Measurements from ENCODE around the gene ZFP92. TPM values are rescaled to one million over a fixed set of nuclear protein-coding genes. Genes with fewer than 3 reads are reported as not detected.
A peak's percentile ranks its signal among the peaks of the same experiment; 100 is the strongest.
"Not testable (repeated sequence)": the region's sequence is repeated elsewhere in the genome, so short reads cannot be mapped to it uniquely, and the experiment has no call there.

ZFP92 gene
- total RNA-seq, 1 donor from 2014 or later: 1.0 TPM

DNA sequence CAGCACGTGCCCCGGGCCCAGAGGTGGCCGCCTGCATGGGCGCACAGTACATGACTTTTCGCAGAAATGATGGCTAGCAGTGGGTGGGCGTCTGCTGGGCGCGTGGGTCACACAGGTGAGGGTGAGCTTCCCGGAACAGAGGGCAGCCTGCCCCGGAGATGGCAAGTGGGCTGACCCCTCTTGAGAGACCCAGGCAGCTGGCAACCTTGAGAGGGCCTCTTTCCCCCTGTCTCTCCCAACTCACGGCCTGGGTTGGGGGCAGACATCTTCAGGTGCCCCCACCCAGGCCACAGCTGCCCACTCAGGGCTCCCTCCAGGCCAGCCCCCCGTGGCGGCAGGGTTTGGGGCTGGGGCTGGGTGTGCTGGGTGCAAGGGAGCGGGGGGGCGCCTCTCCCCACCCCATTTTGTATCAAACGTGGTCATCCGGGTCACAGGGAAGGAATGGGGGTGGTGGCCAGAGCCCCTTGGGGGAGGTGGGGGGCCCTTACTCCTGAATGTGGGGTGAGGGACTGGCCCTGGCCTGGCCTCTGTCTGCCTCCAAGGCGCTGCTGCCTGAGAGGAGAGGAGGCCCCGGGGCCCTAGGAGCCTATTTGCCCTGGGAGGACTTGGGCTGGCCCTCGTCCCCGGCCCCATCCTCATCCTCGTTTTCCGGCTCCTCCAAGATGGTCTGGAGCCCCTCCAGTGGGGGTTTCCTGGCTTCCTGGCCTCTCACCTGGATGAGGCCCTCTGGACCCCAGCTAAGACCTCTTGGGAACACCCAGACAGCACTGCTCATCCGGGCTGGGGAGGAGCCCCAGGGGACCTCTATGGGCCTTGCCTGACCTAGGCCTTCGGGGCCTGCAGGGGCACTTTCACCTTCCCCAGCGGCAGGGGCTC lies 14.7 kb upstream of the ZFP92 start:
- no peak overlapping the region for H3K27ac ChIP-seq (ENCODE audit: low read depth, low read length)
- no peak overlapping the region for H3K4me3 ChIP-seq (ENCODE audit: low read length in 3 of 3)
- no peaks in the 10 kb centered on the region for H3K27me3 ChIP-seq (ENCODE audit: control insufficient read depth in 3 of 3, insufficient read depth in 3 of 3, low read length in 3 of 3)
- no peaks in the 10 kb centered on the region for H3K4me1 ChIP-seq (ENCODE audit: control insufficient read depth in 3 of 3, insufficient read depth in 3 of 3, low read length in 3 of 3)
- no peaks in the 10 kb centered on the region for H3K36me3 ChIP-seq (ENCODE audit: control insufficient read depth in 3 of 3, insufficient read depth in 3 of 3, low read length in 3 of 3)
- H3K9me3 ChIP-seq (ENCODE audit: control insufficient read depth in 3 of 3, low read length in 3 of 3): no peaks in the 10 kb centered on the region
- no peak overlapping the region for H3K9ac ChIP-seq (ENCODE audit: low read depth in 1 of 3, low read length in 3 of 3)

DNA sequence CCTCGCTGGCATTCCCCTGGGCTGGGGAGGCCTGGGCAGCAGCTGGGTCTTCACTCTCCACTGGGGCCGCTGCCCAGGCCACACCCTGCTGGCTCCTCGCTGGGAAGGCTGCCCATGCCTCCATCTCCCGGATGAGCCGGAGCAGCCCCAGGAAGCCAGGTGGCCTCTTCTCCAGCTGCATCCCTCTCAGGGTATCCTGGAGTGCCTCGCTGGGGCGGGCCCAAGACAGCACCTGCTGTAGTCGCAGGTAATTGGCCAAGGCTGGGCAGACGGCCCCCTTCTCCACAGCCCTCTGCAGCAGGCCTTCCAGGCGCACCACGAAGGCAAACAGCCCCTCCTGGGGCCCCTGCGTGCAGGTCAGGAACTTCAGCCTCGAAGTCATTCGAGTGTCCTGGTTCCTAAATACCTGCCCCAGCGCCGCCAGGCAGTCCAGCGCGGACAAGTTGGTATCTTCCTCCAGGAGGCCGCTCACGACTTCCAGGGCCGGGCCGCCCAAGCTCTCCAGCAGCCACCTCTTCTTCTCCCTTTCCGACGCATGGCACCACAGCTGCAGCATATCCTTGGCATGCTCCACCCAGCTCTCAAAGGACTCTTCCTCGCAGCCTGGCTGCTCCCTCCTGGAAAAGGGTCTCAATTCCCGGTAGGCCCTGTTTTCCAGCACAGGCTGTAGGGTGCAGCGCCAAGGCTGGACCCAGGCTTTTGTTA lies 13.9 kb upstream of the ZFP92 start:
- no peaks in the 10 kb centered on the region for H3K9me3 ChIP-seq (ENCODE audit: control insufficient read depth in 3 of 3, low read length in 3 of 3)
- H3K27ac ChIP-seq (ENCODE audit: low read depth, low read length): no peak overlapping the region
- H3K4me1 ChIP-seq (ENCODE audit: control insufficient read depth in 3 of 3, insufficient read depth in 3 of 3, low read length in 3 of 3): no peaks in the 10 kb centered on the region
- no peak overlapping the region for H3K4me3 ChIP-seq (ENCODE audit: low read length in 3 of 3)
- no peak overlapping the region for H3K9ac ChIP-seq (ENCODE audit: low read depth in 1 of 3, low read length in 3 of 3)
- no peaks in the 10 kb centered on the region for H3K36me3 ChIP-seq (ENCODE audit: control insufficient read depth in 3 of 3, insufficient read depth in 3 of 3, low read length in 3 of 3)
- no peaks in the 10 kb centered on the region for H3K27me3 ChIP-seq (ENCODE audit: control insufficient read depth in 3 of 3, insufficient read depth in 3 of 3, low read length in 3 of 3)

DNA sequence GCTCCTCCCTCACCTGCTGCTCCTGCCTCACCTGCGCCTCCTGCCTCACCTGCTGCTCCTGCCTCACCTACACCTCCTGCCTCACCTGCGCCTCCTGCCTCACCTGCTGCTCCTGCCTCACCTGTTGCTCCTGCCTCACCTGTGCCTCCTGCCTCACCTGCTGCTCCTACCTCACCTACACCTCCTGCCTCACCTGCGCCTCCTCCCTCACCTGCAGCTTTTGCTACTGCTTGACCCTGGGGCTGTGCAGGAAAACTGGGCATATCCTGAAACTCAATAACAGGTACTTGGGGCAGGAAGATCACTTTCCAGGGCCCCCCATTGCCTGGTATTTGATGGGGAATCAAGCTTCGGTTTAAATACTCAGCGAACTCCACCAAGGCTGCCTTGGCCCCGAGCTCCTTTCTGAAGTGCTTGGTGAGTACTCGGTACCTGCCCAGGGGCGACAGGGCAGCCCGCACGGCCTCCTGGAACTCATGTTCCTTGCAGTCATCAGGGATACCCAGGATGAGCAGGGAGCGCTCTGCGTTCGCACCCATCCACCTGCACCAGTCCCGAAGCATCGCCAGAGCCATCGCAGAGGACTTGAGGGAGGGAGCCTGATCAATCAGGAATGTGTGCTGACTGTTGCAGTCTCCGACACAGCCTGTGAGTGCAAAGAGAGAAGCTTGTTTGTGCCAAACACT lies 12.9 kb upstream of the ZFP92 start:
- Histone ChIP-seq H3K27ac (ENCODE audit: low read depth, low read length) (no peak overlapping the region), H3K36me3 (ENCODE audit: control insufficient read depth in 3 of 3, insufficient read depth in 3 of 3, low read length in 3 of 3) (no peaks in the 10 kb centered on the region), H3K27me3 (ENCODE audit: control insufficient read depth in 3 of 3, insufficient read depth in 3 of 3, low read length in 3 of 3) (no peaks in the 10 kb centered on the region), H3K4me1 (ENCODE audit: control insufficient read depth in 3 of 3, insufficient read depth in 3 of 3, low read length in 3 of 3) (no peaks in the 10 kb centered on the region), H3K9me3 (ENCODE audit: control insufficient read depth in 3 of 3, low read length in 3 of 3) (no peaks in the 10 kb centered on the region), H3K9ac (ENCODE audit: low read depth in 1 of 3, low read length in 3 of 3) (no peak overlapping the region), H3K4me3 (ENCODE audit: low read length in 3 of 3) (no peak overlapping the region)

DNA sequence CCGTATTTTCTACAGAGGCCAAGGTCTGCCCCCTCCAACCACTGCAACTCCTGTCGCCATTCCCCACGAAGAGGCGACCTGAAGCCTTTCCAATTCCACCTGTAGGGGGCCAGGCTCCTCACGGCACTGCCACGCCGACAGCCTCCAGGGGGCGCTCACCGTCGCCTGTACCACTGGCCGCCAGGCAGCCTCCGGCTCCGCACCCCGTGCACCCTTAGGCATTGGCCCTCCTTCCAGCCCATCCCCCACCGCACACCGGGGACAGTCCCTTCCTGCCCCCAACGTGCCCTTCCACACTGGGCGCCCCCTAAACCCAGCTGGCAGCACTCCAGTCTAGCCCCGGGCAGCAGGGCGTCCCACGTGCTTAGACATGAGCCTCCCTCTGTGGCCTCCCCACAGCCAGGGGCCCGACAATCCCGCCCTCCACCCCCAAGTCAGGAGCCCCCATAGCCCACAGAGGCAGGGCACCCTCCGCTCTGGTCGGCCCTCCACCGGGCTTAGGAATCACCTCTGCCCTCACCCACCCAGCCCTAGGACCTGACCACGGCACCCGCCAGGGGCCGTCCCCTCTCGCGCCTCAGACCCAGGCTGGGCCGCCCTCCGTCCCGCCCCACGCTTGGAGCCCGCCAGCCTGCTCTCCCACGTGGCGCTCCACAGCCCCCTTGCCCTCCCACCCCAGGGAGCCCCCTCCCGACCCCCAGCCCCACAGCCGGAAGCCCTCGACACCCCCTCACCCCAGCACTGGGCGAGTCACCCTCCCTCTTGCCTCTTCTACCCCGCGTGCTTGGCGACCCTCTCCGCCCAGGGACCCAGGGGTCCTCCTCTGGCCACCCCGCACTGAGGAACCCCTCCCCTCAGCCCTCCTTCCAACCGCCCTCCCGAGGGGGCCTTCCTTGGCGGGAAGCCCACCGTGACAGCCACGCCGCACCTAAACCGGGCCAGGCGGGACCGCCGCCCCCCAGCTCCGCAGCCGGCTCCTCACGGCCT lies 10.8 kb upstream of the ZFP92 start:
- Histone ChIP-seq H3K36me3 (ENCODE audit: control insufficient read depth in 3 of 3, insufficient read depth in 3 of 3, low read length in 3 of 3) (no peaks in the 10 kb centered on the region), H3K4me3 (ENCODE audit: low read length in 3 of 3) (no peak overlapping the region), H3K9ac (ENCODE audit: low read depth in 1 of 3, low read length in 3 of 3) (peak overlapping the region in 1 of 3 donors; percentile 14), H3K27ac (ENCODE audit: low read depth, low read length) (no peak overlapping the region), H3K27me3 (ENCODE audit: control insufficient read depth in 3 of 3, insufficient read depth in 3 of 3, low read length in 3 of 3) (no peaks in the 10 kb centered on the region), H3K9me3 (ENCODE audit: control insufficient read depth in 3 of 3, low read length in 3 of 3) (no peaks in the 10 kb centered on the region), H3K4me1 (ENCODE audit: control insufficient read depth in 3 of 3, insufficient read depth in 3 of 3, low read length in 3 of 3) (no peaks in the 10 kb centered on the region)

DNA sequence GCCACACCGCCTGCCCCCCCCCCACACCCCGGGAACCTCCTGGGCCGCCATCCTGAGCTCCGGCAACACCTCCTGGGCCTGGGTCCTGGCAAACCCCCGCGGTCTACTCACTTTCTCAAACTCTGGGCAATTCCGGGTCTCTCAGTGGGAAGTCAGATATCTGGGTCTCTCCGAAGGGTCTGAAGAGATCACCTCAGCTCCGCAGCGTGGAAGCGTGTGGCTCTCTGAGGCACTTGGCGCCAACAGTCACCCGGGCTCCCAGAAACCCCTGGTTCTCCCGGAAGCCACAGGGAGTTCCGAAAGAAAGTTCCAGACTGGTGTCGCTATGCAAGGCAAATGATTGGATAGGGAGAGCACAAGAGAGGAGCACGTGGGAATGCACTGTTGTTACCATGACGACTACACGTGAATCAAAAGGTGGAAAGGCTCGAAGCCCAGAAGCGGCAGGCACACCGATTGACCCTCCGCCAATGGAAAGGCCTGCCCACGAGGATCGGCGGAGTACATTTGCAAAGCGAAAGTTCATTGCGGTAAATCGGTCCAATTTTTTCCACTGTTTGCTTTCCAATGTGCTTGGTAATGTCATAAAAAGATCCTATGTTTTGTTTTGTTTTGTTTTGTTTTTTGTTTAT lies 10.0 kb upstream of the ZFP92 start, which contains the start of gene PNMA6E:
TSS of gene PNMA6E (minus strand) at position 218 of the 632 bp plus-strand sequence. CDS start 2,501 bp downstream, outside the sequence.
- no peak within 1 kb of the TSS for H3K27ac ChIP-seq (ENCODE audit: low read depth, low read length)
- H3K4me1 ChIP-seq (ENCODE audit: control insufficient read depth in 3 of 3, insufficient read depth in 3 of 3, low read length in 3 of 3): no peaks in the 10 kb centered on the region

DNA sequence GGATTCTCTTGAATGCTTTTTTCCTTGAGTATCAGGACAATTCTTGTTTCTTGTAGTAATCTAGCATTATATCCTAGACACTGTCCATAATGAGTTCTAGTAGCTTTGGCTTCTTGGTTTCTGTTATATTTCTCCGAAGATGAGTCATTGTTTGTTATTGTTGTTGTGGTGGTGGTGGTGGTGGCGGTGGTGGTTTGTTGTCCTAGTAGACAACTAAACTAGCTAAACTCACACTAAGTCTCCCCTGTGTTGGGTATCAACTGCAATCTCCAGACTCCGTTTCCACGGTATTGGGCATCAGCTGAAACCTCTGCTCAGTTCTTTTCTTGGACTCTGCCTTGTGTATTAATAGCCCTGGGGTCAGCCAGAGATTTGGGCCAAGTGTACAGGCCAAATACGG lies 6.9 kb upstream of the ZFP92 start:
- H3K4me3 ChIP-seq (ENCODE audit: low read length in 3 of 3); H3K36me3 ChIP-seq (ENCODE audit: control insufficient read depth in 3 of 3, insufficient read depth in 3 of 3, low read length in 3 of 3); H3K9ac ChIP-seq (ENCODE audit: low read depth in 1 of 3, low read length in 3 of 3); H3K27me3 ChIP-seq (ENCODE audit: control insufficient read depth in 3 of 3, insufficient read depth in 3 of 3, low read length in 3 of 3); H3K9me3 ChIP-seq (ENCODE audit: control insufficient read depth in 3 of 3, low read length in 3 of 3); H3K4me1 ChIP-seq (ENCODE audit: control insufficient read depth in 3 of 3, insufficient read depth in 3 of 3, low read length in 3 of 3); H3K27ac ChIP-seq (ENCODE audit: low read depth, low read length): not testable (repeated sequence)

More for the DNA sequence above, 10.0 kb upstream of the ZFP92 start, which contains the start of gene PNMA6E:
- Histone ChIP-seq H3K27me3 (ENCODE audit: control insufficient read depth in 3 of 3, insufficient read depth in 3 of 3, low read length in 3 of 3) (no peaks in the 10 kb centered on the region), H3K36me3 (ENCODE audit: control insufficient read depth in 3 of 3, insufficient read depth in 3 of 3, low read length in 3 of 3) (no peaks in the 10 kb centered on the region), H3K4me3 (ENCODE audit: low read length in 3 of 3) (no peak within 1 kb of the TSS), H3K9ac (ENCODE audit: low read depth in 1 of 3, low read length in 3 of 3) (no peak within 1 kb of the TSS), H3K9me3 (ENCODE audit: control insufficient read depth in 3 of 3, low read length in 3 of 3) (no peaks in the 10 kb centered on the region)

DNA sequence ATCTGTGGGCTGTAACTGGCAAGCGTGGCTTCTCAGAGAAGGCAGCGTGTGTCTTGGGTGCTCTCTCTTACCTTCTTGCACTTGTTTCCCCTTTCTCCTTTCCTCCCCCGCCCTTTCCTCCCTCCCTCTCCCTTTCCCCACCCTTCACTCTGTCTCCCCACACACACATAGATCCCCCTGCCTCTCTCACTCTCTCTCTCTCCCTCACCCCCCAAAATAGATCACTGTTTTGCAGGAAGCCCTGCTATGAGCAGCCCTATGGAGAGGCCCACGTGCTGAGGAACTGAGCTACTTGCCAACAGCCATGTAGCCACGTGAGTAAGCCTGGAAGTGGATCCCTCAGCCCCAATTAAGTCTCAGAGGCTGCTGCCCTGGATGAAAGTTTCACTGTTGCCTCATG lies 5.8 kb upstream of the ZFP92 start:
- Histone ChIP-seq H3K36me3 (ENCODE audit: control insufficient read depth in 3 of 3, insufficient read depth in 3 of 3, low read length in 3 of 3) (no peaks in the 10 kb centered on the region), H3K4me1 (ENCODE audit: control insufficient read depth in 3 of 3, insufficient read depth in 3 of 3, low read length in 3 of 3) (no peaks in the 10 kb centered on the region), H3K27me3 (ENCODE audit: control insufficient read depth in 3 of 3, insufficient read depth in 3 of 3, low read length in 3 of 3) (peaks cover 0 to 4% (median 0%) of the 10 kb centered on the region in 3 donors), H3K9ac (ENCODE audit: low read depth in 1 of 3, low read length in 3 of 3) (no peak overlapping the region), H3K4me3 (ENCODE audit: low read length in 3 of 3) (no peak overlapping the region), H3K27ac (ENCODE audit: low read depth, low read length) (no peak overlapping the region), H3K9me3 (ENCODE audit: control insufficient read depth in 3 of 3, low read length in 3 of 3) (no peaks in the 10 kb centered on the region)

DNA sequence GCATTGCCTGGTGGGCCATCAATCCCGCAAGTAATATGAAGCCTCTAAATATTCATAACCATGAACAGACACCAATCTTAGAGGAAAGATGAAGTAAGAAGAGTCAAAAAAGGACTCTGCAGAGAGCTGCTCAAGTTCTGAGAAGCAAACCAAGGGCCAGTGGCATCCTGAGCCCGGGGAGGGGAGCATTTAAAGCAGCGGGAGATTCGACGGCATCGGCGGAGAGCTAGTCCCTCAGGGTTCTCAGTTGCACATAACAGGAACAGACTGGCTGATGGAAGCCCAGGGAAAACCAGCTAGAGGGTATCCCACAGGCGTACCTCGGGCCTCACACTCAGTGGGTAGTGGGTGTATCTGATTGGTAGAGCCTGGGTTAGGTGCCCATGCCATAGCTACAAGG lies 5.3 kb upstream of the ZFP92 start:
- no peaks in the 10 kb centered on the region for H3K4me1 ChIP-seq (ENCODE audit: control insufficient read depth in 3 of 3, insufficient read depth in 3 of 3, low read length in 3 of 3)
- no peak overlapping the region for H3K4me3 ChIP-seq (ENCODE audit: low read length in 3 of 3)
- no peak overlapping the region for H3K27ac ChIP-seq (ENCODE audit: low read depth, low read length)
- H3K36me3 ChIP-seq (ENCODE audit: control insufficient read depth in 3 of 3, insufficient read depth in 3 of 3, low read length in 3 of 3): no peaks in the 10 kb centered on the region
- H3K27me3 ChIP-seq (ENCODE audit: control insufficient read depth in 3 of 3, insufficient read depth in 3 of 3, low read length in 3 of 3): peaks cover 0 to 4% (median 0%) of the 10 kb centered on the region in 3 donors
- H3K9ac ChIP-seq (ENCODE audit: low read depth in 1 of 3, low read length in 3 of 3): no peak overlapping the region
- no peaks in the 10 kb centered on the region for H3K9me3 ChIP-seq (ENCODE audit: control insufficient read depth in 3 of 3, low read length in 3 of 3)

DNA sequence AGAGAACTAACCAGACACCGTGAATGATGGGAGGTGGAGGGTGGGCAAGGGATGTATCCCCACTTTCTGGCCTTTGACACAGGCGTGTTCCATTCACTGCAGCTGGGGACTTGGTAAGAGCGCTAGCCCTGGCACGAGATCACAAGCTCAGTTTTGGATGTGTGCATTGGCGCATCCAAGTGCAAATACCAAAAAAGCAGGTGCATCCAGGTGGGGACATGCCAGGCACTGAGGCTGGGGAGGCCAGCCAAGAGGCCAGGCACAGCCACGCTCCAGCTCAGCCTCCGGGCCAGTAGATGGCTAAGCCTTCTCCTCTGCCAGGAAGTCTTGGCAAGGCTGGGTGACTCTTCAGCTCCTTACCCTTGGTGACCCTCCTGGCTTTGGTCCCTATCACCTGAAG lies 4.4 kb upstream of the ZFP92 start:
- Histone ChIP-seq H3K9me3 (ENCODE audit: control insufficient read depth in 3 of 3, low read length in 3 of 3) (no peaks in the 10 kb centered on the region), H3K36me3 (ENCODE audit: control insufficient read depth in 3 of 3, insufficient read depth in 3 of 3, low read length in 3 of 3) (no peaks in the 10 kb centered on the region), H3K9ac (ENCODE audit: low read depth in 1 of 3, low read length in 3 of 3) (no peak overlapping the region), H3K27ac (ENCODE audit: low read depth, low read length) (no peak overlapping the region), H3K4me3 (ENCODE audit: low read length in 3 of 3) (no peak overlapping the region), H3K4me1 (ENCODE audit: control insufficient read depth in 3 of 3, insufficient read depth in 3 of 3, low read length in 3 of 3) (peaks cover 0 to 1% (median under 1%) of the 10 kb centered on the region in 3 donors), H3K27me3 (ENCODE audit: control insufficient read depth in 3 of 3, insufficient read depth in 3 of 3, low read length in 3 of 3) (peaks cover 3 to 5% (median 4%) of the 10 kb centered on the region in 3 donors)
